HG02970 (cell line): ENCODE measurements around the gene CHRNA4.

Experiments
- ATAC-seq: cut with Tn5 transposase; IDR thresholded peaks from one replicate; pipeline ENCODE4 v1.9.1; 2021; ENCODE audit warnings: mild to moderate bottlenecking, moderate library complexity, moderate number of reproducible peaks; ENCODE audit not compliant: unreplicated experiment, low FRiP score

Gene CHRNA4

GRCh38 chr20:63360850-63361518 is at the start of gene CHRNA4:
TSS of gene CHRNA4 (minus strand) at chr20:63361349. CDS start at chr20:63361165, 184 bp downstream.
- ATAC-seq: no peak

- no peak for ATAC-seq
These were observed 48.8 kb upstream of the CHRNA4 start for GRCh38 chr20:63409834-63410435.

- ATAC-seq: no peak
These were observed 48.1 kb upstream of the CHRNA4 start for GRCh38 chr20:63409066-63409833.

- ATAC-seq: no peak
These were observed 47.5 kb upstream of the CHRNA4 start for GRCh38 chr20:63408684-63409046.

- ATAC-seq: no peak
These were observed 47.0 kb upstream of the CHRNA4 start for GRCh38 chr20:63407928-63408683.

GRCh38 chr20:63406617-63407245 is 45.6 kb upstream of the CHRNA4 start:
- no peak for ATAC-seq

- no peak for ATAC-seq
These were observed 44.9 kb upstream of the CHRNA4 start for GRCh38 chr20:63406011-63406410.

GRCh38 chr20:63405102-63405730 is 44.1 kb upstream of the CHRNA4 start:
- no peak for ATAC-seq

- ATAC-seq: no peak
These were observed 43.3 kb upstream of the CHRNA4 start for GRCh38 chr20:63404129-63405085.

GRCh38 chr20:63403403-63404105 is 42.4 kb upstream of the CHRNA4 start:
- ATAC-seq: no peak

GRCh38 chr20:63402860-63403220 is 41.7 kb upstream of the CHRNA4 start:
- no peak for ATAC-seq

GRCh38 chr20:63402181-63402859 is 41.2 kb upstream of the CHRNA4 start:
- no peak for ATAC-seq

GRCh38 chr20:63401384-63402110 is 40.4 kb upstream of the CHRNA4 start:
- no peak for ATAC-seq

GRCh38 chr20:63400486-63401210 is 39.5 kb upstream of the CHRNA4 start:
- no peak for ATAC-seq

- ATAC-seq: no peak
These were observed 38.6 kb upstream of the CHRNA4 start for GRCh38 chr20:63399596-63400375.
